GM19099 (cell line): ENCODE measurements around the gene IP6K3.

ENCODE experiments used
- POLR2A ChIP-seq: IDR thresholded peaks from 3 replicates; pipeline ENCODE4 v1.6.1; 2011; ENCODE audit warnings: low read depth; ENCODE audit not compliant: insufficient read length; ENCODE audit errors: extremely low read depth

IP6K3 gene

DNA sequence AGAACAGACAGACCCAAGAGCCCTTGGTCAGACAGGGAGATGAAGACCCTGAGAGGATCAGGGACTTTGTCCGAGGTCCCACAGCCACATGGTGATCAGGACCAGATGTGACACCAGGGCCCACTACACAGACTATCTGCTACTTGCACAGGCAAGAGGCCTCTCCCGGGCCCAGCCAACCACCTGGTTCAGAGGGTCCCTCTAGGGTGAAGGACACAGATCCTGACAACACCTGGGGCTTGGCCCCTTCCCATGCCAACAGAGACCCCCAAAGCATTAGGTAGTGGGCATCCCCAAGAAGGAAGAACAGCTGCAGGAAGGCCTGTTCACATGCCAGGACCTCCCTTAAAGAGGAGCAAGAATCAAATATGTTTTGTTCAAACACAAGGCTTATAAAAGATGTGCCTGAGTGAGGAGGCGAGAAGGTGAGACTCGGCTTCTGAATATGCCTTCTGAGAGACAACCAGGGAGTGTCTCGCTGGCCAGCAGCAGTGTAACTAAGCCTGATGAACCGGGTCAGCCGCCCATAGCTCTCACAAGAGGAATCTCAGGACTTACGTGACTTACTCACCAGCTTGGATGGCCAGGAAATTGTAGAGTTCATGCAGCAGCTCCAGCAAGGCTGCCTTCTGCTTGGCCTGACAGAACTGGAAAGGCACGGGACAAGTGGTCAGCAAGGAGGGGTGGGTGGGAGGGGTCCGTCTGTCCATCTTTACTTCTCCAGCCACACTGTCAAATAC is 37.2 kb upstream of the IP6K3 start:
- no peak for TF ChIP-seq POLR2A

DNA sequence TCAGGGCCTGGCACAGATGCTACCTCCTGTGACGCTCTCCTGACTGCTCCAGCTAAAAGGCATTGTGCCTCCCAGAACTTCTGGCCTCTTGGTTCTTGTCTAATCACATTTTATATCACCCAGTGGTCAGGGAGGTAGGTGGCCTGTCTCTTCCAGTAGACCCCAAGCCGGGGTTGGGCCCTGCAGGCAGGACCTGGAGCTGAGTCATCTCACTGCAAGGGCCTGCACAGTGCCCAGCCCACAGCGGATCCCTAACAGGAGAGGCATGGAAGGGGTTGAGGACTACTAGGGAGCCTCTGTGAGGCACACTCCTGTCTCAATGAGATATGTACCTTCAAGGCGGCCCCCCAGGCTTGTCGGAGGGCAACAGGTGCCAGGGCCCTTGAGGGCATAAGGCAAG is 35.9 kb upstream of the IP6K3 start:
- TF ChIP-seq POLR2A = no peak

DNA sequence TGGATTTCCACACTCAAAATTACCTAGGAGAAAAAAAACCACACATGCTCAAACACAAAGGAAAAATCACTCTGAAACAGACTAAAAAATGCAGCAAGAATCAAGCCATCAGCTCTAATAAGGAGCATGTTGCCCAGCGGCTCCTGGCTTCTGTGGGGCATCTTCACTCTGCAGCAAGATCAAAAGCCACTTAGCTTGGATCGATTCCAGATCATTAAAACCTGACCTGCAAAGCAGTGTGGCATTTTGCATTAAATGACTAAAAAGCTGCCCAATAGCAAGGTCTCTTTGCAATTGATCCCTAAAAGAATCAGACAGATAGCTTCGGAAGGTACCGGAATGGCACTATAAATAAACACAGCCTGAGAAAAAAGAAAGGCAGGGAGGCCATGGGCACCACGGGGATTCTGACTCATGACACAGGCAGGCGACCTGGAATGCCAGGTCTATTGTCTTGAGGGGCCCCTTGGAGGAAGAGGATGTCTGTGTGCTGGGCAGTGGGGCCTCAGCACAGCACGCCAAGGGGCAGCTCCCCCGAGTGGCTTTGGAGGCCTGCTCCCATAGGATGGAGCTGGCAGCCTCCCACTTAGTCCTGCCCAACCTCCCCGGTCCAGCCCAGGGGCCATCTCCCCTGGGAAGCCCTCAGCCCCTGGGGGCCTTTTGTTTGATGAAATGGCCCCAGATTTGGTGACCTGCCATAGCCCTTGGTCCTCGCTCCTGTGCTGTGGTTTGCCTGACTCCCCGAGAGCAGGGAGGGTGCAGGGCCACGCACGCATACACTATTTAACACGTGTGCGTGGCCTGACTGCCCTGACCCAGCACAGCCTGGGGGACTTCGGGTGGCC is 34.6 kb upstream of the IP6K3 start:
- no peak for TF ChIP-seq POLR2A

DNA sequence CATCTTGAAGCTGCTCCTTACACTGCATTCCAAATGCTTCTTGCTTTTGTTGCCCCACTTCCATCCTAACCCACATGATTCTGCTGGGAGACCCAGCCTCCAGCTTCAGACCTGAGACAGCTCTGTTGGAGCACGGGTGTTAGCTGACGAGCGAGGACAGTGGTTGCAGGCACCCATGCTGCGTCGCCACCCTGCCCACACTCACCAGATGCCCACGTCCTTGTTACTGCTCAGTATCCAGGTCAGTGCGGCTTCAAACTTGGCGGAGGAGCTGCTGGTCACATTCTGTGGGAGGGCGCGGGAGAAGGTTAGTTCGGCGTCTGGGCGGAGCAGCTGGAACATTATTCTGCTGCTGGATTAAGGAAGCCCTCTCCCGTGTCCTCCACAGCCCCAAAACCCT is 33.2 kb upstream of the IP6K3 start:
- no peak for TF ChIP-seq POLR2A

DNA sequence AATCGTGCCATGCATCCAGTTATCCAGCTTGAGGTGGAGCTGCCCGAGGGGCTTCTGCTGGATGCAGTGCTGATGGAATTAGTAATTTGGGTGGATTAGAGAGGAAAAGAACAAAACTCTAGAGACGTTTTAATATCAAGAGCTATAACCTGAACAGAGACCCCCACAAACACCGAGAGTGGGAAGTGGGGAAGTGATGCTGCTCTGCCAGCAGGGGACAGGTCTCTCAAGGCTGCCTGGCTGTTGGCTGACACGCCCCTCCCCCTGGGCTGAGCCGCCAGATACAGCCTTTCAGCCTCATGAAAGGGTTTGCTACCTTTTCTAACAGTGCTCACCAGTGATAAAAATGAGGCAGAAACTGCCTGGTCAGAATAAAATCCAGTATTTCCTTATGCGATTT is 32.6 kb upstream of the IP6K3 start:
- no peak for TF ChIP-seq POLR2A

DNA sequence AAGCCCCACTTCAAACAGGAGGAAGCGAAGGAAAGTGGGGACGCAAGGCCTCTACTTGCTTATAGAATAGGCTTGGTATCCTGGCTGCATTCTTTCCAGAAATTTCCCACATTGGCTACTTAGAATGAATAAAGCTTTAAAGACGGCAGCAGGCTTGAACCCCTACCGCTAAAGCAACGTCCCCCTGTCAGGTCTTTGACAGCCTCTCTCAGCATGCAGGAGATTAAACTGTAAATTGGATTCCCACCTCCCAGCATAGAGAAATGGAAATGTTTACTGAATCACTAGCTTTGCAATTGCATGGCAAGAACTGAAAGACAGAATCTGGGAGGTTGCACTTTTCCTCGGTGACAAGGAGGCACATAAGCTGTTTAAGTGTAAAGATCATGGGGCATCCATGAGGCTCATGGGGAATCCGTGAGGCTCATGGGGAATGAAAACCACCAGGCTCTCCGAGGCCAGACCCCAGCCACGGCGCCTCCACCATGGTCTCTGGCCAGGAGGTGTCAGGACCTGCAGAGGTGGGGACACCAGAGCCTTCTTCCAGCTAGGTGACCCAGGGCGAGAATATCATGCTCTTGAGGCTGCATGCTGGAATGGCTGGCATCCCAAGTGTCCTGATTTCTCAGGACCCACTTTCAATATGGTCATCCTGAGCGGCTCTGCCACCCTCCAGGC is 31.9 kb upstream of the IP6K3 start:
- TF ChIP-seq POLR2A = no peak

DNA sequence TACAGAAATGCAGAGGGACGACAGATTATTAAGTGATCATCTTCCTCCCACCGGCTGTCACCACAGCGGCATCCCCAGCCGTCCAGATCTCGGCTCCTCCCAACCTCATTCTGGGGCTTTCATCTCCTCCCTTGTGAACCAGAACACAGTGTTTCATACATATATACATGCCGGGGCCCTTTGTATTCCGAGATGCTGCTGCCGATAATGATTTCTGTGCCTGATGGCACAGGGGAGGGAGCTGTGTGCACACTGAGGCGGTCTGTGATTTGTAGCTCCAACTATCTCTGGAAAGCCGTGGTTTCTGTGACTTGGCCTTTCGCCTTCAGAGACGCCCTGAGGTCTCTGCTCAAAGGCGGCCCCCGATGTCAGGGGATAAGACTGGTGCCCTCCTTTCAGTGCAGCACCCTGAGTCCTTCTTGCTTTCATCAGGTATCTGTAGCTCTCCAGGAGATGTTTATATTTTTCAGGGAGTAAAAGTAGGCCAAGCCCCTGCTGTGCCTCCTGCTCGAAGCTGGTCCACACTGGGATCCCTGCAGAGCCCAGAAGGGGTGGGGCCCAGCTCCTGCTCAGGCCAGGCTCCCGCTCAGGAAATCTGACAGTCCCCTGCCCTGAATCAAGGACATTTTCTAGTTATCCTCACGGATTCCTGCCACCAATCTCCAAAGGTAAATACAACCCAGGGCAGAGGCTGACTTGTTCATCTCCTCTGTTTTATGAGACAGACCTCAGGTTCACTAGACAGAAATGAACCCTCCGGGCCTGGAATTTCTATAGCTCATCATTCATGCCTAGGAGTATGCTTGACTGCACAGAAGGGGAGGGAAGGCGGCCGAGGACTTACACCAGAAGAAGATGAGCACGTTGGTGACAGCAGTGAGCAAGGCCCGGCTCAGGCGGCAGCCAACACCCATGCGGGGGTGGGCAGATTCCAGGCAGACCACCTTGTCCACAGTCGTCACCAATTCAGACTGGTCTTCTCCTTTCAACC is 31.0 kb upstream of the IP6K3 start:
- TF ChIP-seq POLR2A = no peak

DNA sequence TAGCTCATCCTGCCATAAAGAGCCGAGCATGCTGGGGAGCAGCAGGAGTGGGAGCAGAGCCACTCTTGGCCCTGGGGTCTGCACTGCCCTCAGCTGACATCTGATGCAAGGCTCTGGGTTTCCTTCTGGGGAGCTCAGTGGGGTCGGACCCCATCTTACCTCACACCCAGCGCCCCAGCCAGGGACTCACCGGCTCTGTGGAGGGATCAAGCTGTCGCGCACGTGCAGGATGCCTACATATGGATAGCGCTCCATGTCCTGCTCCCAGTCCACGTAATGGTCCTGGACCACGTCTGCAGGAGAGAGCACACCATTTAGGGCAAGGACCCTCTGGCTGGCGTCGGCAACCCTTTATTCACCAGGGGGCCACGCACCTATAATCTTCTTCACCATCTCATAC is 30.1 kb upstream of the IP6K3 start:
- no peak for TF ChIP-seq POLR2A

DNA sequence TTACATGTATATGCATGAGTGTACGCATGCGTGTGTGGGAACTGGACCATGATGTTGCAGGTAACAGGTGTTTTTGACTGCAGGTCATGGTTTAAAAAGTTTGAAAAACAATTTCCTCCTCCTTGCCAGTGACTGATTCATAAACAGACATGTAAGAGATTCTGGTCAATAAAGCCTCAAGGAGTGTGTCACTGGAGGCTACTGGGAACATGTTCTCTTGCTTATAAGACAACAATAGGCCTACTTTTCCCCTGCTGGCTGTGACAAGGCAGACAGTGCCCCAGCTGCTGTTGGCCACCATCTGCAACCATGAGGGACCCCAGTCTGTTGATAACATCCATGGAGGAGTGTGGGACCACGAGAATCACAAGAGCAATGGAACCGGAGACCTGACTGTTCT is 29.5 kb upstream of the IP6K3 start:
- TF ChIP-seq POLR2A = no peak

DNA sequence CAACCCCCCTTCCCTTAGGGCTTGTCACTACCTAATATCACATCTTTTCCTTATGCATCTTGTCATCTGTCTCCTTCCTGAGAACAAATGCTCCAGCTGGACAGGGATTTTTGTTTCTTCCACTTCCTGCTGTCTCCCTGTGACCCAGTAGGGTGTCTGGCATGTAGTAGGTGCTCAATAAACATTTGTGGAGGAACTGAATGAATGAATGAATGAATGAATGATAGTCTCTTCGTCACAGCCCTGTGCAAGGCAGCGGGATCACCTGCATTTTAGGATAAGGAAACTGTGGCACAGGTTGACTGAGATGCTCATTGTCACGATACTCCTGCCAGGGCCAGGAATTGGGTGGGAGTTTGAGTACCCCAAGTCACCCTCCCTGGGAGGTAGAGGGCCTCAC is 28.1 kb upstream of the IP6K3 start:
- TF ChIP-seq POLR2A = no peak

DNA sequence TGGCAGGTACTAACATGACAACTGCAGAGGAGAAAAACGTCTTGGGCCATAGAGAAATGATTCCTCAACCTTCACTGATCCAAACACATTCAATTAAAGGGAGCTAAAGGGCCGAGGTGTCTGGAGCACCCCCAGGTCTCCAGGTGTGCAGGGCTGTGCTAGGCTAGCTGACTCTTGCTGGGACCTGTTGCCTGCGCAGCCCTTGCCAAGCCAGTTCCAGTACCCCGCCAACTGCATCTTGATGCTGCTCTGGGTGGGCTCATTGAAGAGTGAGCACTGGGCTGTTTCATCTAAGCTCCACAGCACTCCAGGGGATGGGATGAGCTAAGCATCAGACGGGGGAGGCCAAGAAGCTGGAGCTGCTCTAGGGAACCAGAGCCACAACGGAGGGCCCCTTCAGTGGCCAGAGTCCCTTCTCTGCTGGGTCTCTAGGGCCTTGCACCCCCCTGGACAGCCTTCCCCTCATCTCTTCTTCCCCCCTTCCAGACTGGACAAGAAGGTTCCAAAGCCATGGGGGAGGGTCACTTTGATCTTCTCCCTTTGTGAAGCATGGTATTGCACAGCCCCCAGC is 26.3 kb upstream of the IP6K3 start:
- TF ChIP-seq POLR2A = no peak

DNA sequence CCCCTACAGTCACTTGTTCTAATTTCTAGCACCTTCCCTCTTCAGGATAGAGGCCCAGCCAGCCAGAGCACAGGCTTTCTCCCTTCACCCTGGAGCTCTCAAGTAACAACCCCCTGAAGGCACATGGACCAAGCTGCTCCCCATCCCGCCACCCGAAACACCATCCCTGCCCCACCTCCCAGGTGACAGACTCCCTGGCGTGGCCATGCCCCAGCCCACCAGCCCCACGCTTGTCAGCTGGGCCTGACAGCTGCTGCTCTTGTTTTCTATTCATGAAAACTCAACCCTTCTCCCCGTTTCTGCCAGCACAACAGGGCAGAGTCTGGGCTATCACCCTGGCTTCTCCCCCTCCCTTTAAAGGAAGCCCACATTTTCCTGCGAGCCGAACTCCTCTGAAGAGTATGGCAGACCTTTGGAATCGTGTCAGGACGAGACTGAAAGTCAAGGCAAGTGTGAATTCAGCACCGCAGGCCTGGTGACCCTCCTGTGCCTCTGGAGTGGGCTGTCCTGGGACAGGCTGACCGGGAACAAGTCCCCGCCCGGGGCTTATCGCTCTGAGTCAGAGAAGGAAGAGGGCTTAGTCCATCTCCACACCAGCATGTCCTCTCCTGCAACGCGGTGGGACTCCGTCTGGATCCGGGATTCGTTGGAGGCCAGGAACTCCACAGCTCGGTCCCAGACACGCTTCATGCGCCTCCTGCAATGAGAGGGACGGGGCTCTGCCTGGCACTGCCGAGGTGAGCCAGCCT is 25.6 kb upstream of the IP6K3 start:
- TF ChIP-seq POLR2A = no peak
